NCI-H1105 treated with DMSO at 0.1 percent for 48 hours (cell line): ENCODE data around the gene PRKCE.

Experiments used
- DNase-seq: peaks from one replicate; lab custom pipeline; 2025; lab: John Stamatoyannopoulos, UW

PRKCE gene

DNA sequence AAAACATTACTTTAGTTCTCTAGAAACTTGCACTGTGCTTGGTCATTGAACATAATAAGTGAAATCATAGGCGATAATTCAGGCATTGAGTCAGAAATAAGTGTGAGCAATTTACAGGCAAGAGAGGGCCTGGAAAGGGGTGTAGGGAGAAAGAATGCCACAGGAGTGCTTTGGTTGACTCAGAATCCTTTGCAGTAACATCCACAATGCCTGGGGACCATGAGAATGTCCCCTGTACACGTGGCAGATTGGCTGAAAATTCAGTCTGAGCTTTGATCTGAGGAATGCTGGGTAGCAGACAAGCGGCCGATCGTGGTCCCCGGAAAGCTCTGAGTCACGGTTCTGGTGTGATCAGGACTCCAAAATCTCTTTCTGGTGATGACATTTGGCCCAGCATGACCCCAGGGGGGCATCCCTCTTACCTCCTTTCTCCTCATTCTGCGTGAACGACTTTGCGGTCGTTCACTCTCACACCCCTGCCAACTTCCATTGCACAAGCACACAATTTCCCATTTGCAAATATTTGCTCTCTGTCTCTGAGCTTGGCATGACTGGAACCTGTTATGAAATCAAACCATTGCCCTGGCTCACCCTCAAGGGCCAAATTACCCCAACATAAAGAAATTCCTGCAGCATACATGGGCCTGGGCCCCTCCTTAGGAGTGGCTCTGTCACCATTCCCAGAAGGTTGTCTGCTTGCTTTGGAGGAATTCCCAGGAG is 340.7 kb downstream of the PRKCE start:
- no peak for DNase-seq

DNA sequence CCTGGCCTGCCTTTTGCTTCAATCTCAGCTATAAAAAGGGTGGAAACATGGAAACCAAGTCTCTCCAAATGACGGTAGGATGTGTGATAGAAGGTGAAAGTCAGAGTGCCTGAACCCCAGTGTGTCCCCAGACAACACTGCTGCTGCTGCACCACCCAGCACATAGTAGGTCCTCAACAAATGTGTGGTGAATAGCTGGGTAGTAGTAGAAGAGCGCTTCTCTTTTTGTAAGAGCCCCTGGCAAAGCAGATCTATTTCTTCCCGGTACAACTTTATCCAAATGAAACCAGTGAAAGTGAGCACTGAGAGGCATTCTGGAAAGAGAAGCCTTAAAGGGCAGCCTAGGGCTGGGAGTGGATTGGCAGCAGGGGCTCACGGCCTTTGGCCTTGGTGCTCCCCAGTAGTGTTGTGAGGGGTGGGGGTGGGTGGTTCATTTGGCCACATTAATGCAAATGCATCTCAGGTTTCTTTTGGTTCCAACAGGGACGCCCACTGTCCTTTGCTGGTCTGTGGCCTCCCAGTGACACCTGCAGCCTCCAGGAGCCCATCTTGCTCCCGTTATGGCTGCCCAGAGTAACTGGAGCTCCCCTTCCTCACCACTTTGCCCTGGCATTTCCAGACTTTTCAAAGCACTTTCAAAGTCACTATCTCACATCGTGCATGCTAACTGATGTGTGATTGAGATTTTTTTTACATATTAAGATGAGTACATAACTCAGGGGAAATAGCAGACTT is 341.4 kb downstream of the PRKCE start:
- DNase-seq: no peak

GRCh38 chr2:45993476-45993991 is 342.1 kb downstream of the PRKCE start:
- peak; percentile 56 for DNase-seq

GRCh38 chr2:45994060-45994459 is 342.6 kb downstream of the PRKCE start:
- no peak for DNase-seq

DNA sequence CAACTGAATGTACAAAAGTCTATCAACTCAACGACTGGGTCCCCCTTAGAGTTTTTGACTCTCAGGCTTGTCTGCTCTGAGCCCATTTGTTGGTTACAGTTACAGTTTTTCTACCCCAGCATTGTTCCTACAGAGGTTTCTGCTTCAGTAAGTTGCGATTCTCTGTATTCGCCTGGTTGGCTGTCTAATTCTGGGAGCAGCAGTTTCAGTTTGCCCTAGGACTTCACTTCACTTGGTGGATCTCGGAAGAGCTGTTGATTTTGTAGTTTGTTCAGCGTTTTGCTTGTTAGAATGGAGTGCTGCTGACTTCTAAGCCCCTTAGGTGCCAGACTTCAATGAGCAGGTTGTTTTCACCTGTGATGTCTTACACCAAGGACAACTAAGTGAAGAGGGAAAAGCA is 349.2 kb downstream of the PRKCE start:
- no peak for DNase-seq

- DNase-seq: no peak
Measured at GRCh38 chr2:46001290-46001689, 349.8 kb downstream of the PRKCE start.

DNA sequence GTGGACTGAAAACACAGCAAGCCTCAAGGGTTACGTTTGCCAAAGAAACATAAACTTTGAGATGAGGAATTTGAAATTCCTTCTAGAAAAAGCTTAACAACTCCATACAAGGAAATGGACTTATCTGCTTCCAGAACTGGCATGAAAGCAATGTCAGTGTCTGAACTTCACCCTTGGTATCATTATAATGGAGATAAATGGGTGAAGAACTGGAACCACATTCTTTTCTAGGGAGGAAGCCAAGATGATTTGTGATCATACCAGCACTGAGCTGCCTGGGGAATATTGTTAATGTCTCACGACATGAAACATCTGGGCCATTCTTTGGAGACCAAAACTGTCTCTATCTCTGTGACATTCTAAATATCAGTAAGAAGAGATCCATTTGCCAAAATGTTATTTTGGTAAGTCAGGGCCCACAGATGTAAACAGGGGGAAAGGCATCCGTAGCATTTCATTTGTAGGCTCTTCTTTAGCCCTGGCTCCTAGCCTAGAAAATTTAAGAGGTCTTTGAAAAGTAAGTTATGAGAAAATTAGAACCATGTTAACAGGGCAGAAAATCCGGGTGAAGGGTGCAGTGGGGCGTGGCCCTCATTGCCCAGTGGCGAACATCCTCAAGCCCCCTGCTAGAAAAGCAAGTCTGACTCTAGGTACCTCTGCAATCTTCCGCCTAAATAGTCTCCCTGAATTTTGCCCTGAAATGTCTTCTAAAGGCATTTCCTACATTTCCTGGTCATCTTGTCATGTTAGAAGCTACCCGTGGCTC is 350.4 kb downstream of the PRKCE start:
- no peak for DNase-seq

- DNase-seq: no peak
Measured at GRCh38 chr2:46002507-46002883, 351.0 kb downstream of the PRKCE start.

- DNase-seq: no peak
Measured at GRCh38 chr2:46002947-46003346, 351.5 kb downstream of the PRKCE start.

GRCh38 chr2:46003903-46004473 is 352.5 kb downstream of the PRKCE start:
- DNase-seq: no peak

DNA sequence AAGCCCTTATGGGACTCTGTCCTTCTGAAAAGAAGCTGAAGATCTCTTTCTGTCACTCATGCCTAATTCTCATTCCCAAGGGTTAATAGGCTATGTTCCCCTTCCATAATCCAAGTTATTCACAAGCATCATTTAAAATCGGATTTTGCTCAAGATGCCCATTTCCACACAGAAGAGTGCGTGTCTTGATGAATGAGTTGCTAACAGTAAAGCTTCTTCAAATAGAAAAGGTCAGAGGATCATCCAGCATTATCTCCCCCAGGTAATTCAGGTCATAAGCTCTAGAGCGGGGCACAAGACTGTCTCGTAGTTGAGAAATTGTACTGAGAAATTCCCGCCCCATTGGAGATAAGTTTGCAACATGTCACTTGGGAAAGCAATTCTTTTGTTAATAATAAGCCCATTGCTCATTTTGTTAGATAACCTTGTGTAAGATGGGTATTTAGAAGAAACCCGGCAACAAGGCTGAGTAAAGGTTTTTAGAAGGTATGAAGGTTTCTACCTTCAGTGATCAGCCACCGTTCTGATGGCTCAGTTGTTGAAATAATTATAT is 355.1 kb downstream of the PRKCE start:
- DNase-seq: no peak

DNA sequence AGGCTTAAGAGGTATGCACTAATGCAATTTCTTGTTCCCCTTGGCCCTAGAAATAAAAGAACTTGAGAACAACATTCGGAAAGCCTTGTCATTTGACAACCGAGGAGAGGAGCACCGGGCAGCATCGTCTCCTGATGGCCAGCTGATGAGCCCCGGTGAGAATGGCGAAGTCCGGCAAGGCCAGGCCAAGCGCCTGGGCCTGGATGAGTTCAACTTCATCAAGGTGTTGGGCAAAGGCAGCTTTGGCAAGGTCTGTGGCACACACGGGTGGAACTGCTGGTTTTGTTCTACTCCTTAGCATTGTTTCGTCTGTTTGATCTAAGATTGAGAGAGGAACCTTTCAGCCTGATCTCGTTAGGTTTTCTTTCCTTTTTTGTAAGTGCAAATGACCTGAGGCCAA is 355.9 kb downstream of the PRKCE start:
- DNase-seq: no peak

GRCh38 chr2:46008091-46008870 is 356.8 kb downstream of the PRKCE start:
- no peak for DNase-seq

DNA sequence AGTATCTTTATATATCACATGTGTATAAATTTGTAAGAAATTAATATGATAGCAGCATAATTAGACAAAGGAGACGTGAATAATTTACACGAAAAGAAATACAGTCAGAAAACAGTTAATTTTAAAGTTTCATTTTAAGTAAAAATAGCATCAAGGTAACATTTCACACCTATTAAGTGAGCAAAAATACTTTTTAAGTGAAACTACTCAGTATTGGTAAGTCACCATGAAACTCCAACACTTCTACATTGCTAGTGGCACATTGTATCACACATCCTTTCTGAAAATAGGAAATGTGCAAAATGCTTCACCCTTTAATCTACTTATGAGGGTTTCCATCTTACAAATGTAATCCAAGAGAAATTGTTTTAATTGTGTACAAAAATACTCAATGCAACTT is 357.8 kb downstream of the PRKCE start:
- DNase-seq: no peak

GRCh38 chr2:46009772-46010171 is 358.3 kb downstream of the PRKCE start:
- no peak for DNase-seq

GRCh38 chr2:46010223-46010924 is 358.9 kb downstream of the PRKCE start:
- no peak for DNase-seq

GRCh38 chr2:46010925-46011490 is 359.5 kb downstream of the PRKCE start:
- peak; percentile 36 for DNase-seq

GRCh38 chr2:46012618-46013240 is 361.3 kb downstream of the PRKCE start:
- DNase-seq: no peak

DNA sequence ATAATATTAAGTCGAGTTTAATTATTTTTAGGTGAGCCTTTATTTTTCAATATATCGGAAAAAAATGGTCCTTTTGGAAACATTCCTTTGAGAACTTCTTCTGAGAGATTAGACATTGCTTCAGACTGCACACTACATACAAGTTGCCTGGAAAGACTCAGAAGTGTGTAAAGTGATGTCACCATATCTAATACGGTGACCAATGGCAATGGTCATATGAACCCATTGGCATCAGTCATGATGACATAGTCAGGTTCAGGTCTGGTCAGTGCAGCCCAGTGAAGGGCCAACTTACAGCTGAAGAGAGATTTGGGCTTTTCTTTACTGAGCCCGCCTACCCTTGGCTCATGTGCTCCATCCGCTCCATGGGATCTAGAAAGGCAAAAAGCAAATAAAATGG is 362.3 kb downstream of the PRKCE start:
- no peak for DNase-seq
